AG04449 (cell line): ENCODE results near the gene TMEM205.

Experiments
- CTCF ChIA-PET: fragments of 350-600 bp; formaldehyde crosslinking; extraction: SDS; loops from one replicate; lab custom pipeline; 2021; ENCODE audit warnings: antibody characterized with exemption; lab: Yijun Ruan, JAX
- POLR2A ChIA-PET: fragments of 400-600, 350-600 bp; formaldehyde crosslinking; extraction: SDS; loops from one replicate; lab custom pipeline; 2020; ENCODE audit warnings: antibody characterized with exemption, inconsistent platforms; lab: Yijun Ruan, JAX
- DNase-seq: peaks from one replicate; pipeline ENCODE4 v3.0.0-alpha.2; 2010; ENCODE audit warnings: low read depth, low spot score
- H3K4me3 ChIP-seq: 2 replicates; pipeline ENCODE4 v1.5.1; 2011; ENCODE audit warnings: low read depth, mild to moderate bottlenecking, control low read depth, low read length
- TF ChIP-seq, protein P1 (sequence below): IDR thresholded peaks from one replicate; pipeline ENCODE4 v1.5.1; 2011; ENCODE audit warnings: mild to moderate bottlenecking, moderate library complexity, low read length, control low read depth, inconsistent platforms; ENCODE audit not compliant: insufficient read depth; ENCODE audit errors: missing control alignments

The TMEM205 gene

DNA sequence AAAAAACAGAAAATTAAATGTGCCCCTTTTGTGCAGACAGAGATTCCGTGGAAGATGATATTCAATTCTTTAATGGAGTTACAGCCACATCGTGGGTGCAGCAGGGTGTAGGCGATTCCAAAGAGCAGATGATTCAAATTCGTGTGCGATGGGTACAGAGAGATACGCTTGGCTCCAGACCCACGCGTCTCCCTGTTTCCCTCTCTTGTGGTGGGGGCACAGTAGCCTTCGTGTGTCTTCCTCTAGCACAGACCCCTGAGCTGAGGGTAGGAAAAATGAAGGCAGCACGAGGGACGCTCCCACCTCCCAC, 45.3 kb downstream of the TMEM205 start:
- no peak for DNase-seq
- H3K4me3 ChIP-seq: no peak overlapping the region
- CTCF ChIA-PET: interaction anchor here (1.4 kb wide), 1 partner anchor 181 kb away, joined by 5 read pairs; no protein-coding TSS in a partner anchor
- TF ChIP-seq, protein P1, sequence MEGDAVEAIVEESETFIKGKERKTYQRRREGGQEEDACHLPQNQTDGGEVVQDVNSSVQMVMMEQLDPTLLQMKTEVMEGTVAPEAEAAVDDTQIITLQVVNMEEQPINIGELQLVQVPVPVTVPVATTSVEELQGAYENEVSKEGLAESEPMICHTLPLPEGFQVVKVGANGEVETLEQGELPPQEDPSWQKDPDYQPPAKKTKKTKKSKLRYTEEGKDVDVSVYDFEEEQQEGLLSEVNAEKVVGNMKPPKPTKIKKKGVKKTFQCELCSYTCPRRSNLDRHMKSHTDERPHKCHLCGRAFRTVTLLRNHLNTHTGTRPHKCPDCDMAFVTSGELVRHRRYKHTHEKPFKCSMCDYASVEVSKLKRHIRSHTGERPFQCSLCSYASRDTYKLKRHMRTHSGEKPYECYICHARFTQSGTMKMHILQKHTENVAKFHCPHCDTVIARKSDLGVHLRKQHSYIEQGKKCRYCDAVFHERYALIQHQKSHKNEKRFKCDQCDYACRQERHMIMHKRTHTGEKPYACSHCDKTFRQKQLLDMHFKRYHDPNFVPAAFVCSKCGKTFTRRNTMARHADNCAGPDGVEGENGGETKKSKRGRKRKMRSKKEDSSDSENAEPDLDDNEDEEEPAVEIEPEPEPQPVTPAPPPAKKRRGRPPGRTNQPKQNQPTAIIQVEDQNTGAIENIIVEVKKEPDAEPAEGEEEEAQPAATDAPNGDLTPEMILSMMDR: no peak
- POLR2A ChIA-PET: no interaction called here

DNA sequence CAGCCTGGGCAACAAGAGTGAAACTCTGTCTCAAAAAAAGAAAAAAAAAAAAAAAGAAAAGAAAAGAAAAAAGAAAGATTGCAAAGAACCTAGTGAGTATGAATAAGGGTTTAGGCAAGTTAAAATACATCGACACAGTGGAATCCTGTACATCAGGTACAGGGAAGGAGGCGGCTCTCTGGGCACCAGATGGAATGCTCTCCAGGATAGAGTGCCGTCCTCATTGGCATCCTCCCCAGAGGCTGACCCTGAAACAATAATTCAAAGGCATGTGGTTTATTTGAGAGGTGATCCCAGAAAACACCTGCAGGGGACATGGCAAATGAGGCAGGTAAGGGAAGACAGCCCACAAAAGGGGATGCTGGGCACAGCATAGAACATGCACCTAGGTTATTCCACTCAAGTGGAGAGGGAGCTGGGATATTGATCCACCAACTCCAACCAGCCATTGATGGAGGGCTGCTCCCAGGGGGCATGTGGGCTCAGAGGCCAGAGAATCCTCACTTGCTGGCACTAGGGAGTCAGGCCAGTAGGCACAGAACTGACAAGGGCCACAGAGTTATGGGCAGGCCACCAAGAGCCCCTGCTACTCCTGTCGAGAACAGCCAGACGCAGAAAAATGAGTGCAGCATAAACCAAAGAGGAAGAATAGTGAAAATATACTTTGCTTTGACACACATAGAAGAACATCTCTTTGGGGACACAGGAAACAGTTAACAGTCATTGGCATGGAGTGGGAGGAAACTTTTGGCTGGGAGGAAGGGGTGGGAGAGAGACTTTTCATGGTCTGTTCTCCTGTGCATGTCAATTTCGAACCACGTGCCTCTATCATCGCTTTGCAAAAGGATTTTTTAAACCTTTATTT, 45.9 kb downstream of the TMEM205 start:
- POLR2A ChIA-PET: no interaction called here
- no peak overlapping the region for H3K4me3 ChIP-seq
- DNase-seq: no peak
- CTCF ChIA-PET: interaction anchor here (1.0 to 1.4 kb wide), 3 partner anchors 11 to 182 kb away, joined by 3 to 5 read pairs (median 4); no protein-coding TSS in a partner anchor
- TF ChIP-seq, protein P1: no peak

DNA sequence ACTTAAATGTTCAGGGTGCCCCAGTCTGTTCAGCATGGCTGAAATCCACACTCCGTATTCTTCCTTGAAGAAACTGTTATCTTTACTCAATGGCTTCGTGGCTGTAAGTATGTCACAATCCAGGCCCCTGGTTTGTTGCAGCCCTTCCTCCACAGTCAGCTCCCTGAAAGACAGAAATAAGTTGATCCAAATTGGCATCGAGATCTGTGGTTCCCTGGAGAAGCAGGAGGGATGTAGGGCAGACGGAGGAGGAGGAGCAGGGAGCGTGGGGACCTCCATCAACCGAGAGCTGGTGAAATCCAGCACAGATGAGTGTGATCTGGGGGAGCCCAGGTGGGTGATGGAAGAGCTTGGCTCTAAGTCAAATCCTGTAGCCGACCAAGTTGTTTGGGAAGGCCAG, 49.8 kb downstream of the TMEM205 start:
- no peak for DNase-seq
- H3K4me3 ChIP-seq: no peak overlapping the region
- TF ChIP-seq, protein P1: no peak
- POLR2A ChIA-PET: no interaction called here
- CTCF ChIA-PET: interaction anchor here (0.7 to 5.2 kb wide), 12 partner anchors 9 to 292 kb away, joined by 3 to 51 read pairs (median 5); no protein-coding TSS in a partner anchor

DNA sequence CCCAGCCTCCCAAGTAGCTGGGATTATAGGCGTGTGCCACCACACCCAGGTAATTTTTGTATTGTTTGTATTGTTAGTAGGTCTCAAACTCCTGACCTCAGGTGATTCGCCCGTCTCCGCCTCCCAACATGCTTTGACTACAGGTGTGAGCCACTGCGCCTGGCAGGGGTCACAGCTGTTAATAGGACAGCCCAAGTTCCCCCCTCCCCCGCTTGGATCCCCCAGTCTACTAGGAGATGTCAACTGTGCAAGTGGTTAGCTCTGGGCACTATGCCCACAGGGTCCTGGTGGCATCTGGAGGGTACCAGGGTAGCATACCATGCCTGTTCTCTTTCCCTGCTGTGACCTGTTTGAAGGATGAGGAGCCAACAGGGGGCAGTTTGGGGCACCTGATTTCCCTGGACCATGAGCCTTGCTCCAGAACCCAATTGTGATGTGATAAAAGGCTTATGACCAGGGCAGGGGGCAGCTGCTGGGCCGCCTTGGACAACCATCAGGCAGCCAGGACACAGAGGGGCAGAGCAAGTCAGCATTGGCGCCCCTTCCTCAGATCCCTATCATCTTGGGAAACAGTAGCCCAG, 50.3 kb downstream of the TMEM205 start, which contains the start of gene TSPAN16:
TSPAN16 (plus strand) TSS at position 496 of the 581 bp plus-strand sequence. CDS start 138 bp downstream, outside the sequence.
- TF ChIP-seq, protein P1: no peak
- no peak for DNase-seq
- CTCF ChIA-PET: interaction anchor here (0.5 to 5.2 kb wide), 16 partner anchors 10 to 293 kb away, joined by 3 to 51 read pairs (median 5); no protein-coding TSS in a partner anchor

DNA sequence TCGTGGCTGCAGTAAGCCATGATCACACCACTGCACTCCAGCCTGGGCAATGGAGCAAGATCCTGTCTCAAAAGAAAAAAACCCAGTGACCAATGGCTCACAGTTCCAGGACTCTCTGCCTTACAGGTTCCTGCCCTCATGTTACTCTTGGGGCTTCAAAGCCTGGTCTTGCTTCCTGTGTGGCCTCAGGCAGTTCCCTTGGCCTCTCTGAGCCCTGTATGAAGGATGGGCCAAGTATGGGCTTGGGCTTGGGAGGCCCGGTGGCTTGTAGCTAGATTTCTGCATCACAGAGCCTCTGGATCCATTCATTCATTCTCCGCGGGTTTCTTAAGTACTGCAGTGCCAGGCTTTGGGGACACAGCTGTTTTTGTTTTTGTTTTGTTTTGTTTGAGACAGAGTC, 50.9 kb downstream of the TMEM205 start:
- no peak overlapping the region for H3K4me3 ChIP-seq
- POLR2A ChIA-PET: no interaction called here
- DNase-seq: no peak
- TF ChIP-seq, protein P1: no peak
- CTCF ChIA-PET: interaction anchor here (1.0 to 5.2 kb wide), 12 partner anchors 13 to 199 kb away, joined by 3 to 51 read pairs (median 6); no protein-coding TSS in a partner anchor

More for the DNA sequence above, 50.3 kb downstream of the TMEM205 start, which contains the start of gene TSPAN16:
- H3K4me3 ChIP-seq: no peak within 1 kb of the TSS
- POLR2A ChIA-PET: no interaction called here
